ENCODE measurements around the gene ANKLE2. TPM values are rescaled to one million over a fixed set of nuclear protein-coding genes. Genes with fewer than 3 reads are reported as not detected.

The ANKLE2 gene
- total and polyA plus RNA-seq, 2 of the 8 experiments (the other 6 are each of a cell fraction or from before 2014, with no cell fraction given) = 41.0 to 64.9 TPM

- Histone ChIP-seq H2AFZ (ENCODE audit: low read length) (no peak overlapping the region), H3K27ac (ENCODE audit: low read depth, low read length) (no peak overlapping the region), H3K23ac (ENCODE audit: insufficient read length) (no peak overlapping the region), H3K27me3 (replicated peaks in 1 of 4; ENCODE audit: control insufficient read depth in 3 of 4, extremely low read depth in 1 of 4, insufficient read depth in 3 of 4, low read length in 3 of 4) (no peaks in the 10 kb centered on the region), H4K91ac (replicated peaks; ENCODE audit: insufficient read length, low read length) (no peak overlapping the region), H3K4ac (replicated peaks; ENCODE audit: insufficient read length, low read depth, low read length) (no peak overlapping the region), H3K4me2 (ENCODE audit: insufficient read depth in 1 of 2, low read depth in 2 of 2, low read length in 2 of 2) (no peak overlapping the region), H3K9ac (replicated peaks in 1 of 4; ENCODE audit: extremely low read depth in 1 of 4, low read depth in 3 of 4, low read length in 3 of 4) (no peak overlapping the region), H3K79me2 (ENCODE audit: control insufficient read depth in 1 of 2, insufficient read depth in 2 of 2, low read length in 2 of 2) (no peaks in the 10 kb centered on the region), H3K36me3 (ENCODE audit: control insufficient read depth in 2 of 4, insufficient read depth in 4 of 4, low read length in 3 of 4) (peaks cover 6 to 40% (median 14%) of the 10 kb centered on the region in 4 experiments; a peak in 7 of 8 replicates), H4K5ac (ENCODE audit: insufficient read length, low read depth, low read length) (no peak overlapping the region), H3K23me2 (ENCODE audit: low read depth, low read length) (peaks cover 3% of the 10 kb centered on the region; the same call in 1 of the 2 replicates), H4K20me1 (replicated peaks in 1 of 2; ENCODE audit: control insufficient read depth in 1 of 2, insufficient read depth in 2 of 2, low read length in 2 of 2) (peaks cover 0 to 14% of the 10 kb centered on the region in 2 experiments), H3K4me3 (ENCODE audit: extremely low read depth in 1 of 4, insufficient read depth in 2 of 4, low read depth in 3 of 4, low read length in 4 of 4) (no peak overlapping the region), H4K8ac (ENCODE audit: extremely low read depth, insufficient read depth, low read length) (no peak overlapping the region; the same call in 1 of the 2 replicates), H2AK5ac (ENCODE audit: low read depth, low read length) (no peak overlapping the region), H3K56ac (replicated peaks; ENCODE audit: insufficient read length, low read depth, low read length) (no peak overlapping the region), H3K79me1 (ENCODE audit: low read depth, low read length) (peaks cover 7% of the 10 kb centered on the region), H2BK12ac (ENCODE audit: low read depth, low read length) (no peak overlapping the region), H3K14ac (ENCODE audit: insufficient read length) (no peak overlapping the region), H2BK120ac (replicated peaks; ENCODE audit: low read depth, low read length) (no peak overlapping the region), H2BK5ac (ENCODE audit: low read depth, low read length) (no peak overlapping the region), H2BK15ac (ENCODE audit: low read length) (no peak overlapping the region), H3K9me3 (ENCODE audit: insufficient read depth in 2 of 2, low read depth in 1 of 2, low read length in 1 of 2) (no peaks in the 10 kb centered on the region), H3K4me1 (replicated peaks in 1 of 4; ENCODE audit: control insufficient read depth in 3 of 4, insufficient read depth in 4 of 4, low read length in 3 of 4) (no peaks in the 10 kb centered on the region), H2BK20ac (ENCODE audit: low read length) (no peak overlapping the region), H3K18ac (ENCODE audit: extremely low read depth, low read length) (no peak overlapping the region)
- POLR2A ChIA-PET (ENCODE audit: partially characterized antibody) = interaction anchor here (0.6 to 1.6 kb wide), 3 partner anchors 21 to 80 kb away, joined by 3 to 6 read pairs (median 3); no protein-coding TSS in a partner anchor
- FAIRE-seq (no peak), DNase-seq (ENCODE audit: low read depth in 1 of 2, low spot score in 2 of 2) (no peak)
- CTCF ChIA-PET (ENCODE audit: partially characterized antibody) = no interaction called here
- WGBS, 2 experiments (ENCODE audit: extremely low coverage in 1 of 2, insufficient coverage in 1 of 2, insufficient read length in 1 of 2, insufficient replicate concordance in 2 of 2, low coverage in 1 of 2, low lambda C conversion rate in 2 of 2, missing lambda C conversion rate in 1 of 2) = 95% methylated on average over 26 of the region's 29 CpGs; no CpG with 5 or more reads in 1 of the 2 experiments
- TF ChIP-seq POLR2A (IDR thresholded peaks at IDR 0.05; ENCODE audit: control extremely low read depth in 1 of 2, low read depth in 2 of 2, low read length in 2 of 2) (no peak), EGR1 (IDR thresholded peaks at IDR 0.05; ENCODE audit: borderline replicate concordance, low read depth, low read length) (no peak), BCL11A (IDR thresholded peaks at IDR 0.05; ENCODE audit: low read depth in 2 of 2, low read length in 2 of 2) (no peak), CTBP2 (IDR thresholded peaks at IDR 0.05; ENCODE audit: borderline replicate concordance, insufficient read depth, insufficient read length, low read length) (no peak), GABPA (IDR thresholded peaks at IDR 0.05; ENCODE audit: borderline replicate concordance, insufficient read depth, low read length) (no peak), JUND (IDR thresholded peaks at IDR 0.05; ENCODE audit: low read length) (no peak), JUN (IDR thresholded peaks at IDR 0.05; ENCODE audit: low read depth, low read length) (no peak), SAP30 (IDR thresholded peaks at IDR 0.05; ENCODE audit: insufficient read depth, insufficient replicate concordance, low read length) (no peak)
- TF ChIP-seq, protein P1, sequence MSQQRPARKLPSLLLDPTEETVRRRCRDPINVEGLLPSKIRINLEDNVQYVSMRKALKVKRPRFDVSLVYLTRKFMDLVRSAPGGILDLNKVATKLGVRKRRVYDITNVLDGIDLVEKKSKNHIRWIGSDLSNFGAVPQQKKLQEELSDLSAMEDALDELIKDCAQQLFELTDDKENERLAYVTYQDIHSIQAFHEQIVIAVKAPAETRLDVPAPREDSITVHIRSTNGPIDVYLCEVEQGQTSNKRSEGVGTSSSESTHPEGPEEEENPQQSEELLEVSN (IDR thresholded peaks at IDR 0.05) = no peak
Observed at GRCh38 chr12:132788375-132789098, 26.9 kb upstream of the ANKLE2 start.

Measured in H1 (cell line).